NCI-H69 (cell line): ENCODE results near the gene TYW1B.
"Not testable (repeated sequence)": the region's sequence is repeated elsewhere in the genome, so short reads cannot be mapped to it uniquely, and the experiment has no call there.

Source experiments
- DNase-seq: peaks from one replicate; lab custom pipeline; 2025; lab: John Stamatoyannopoulos, UW

TYW1B gene, protein sequence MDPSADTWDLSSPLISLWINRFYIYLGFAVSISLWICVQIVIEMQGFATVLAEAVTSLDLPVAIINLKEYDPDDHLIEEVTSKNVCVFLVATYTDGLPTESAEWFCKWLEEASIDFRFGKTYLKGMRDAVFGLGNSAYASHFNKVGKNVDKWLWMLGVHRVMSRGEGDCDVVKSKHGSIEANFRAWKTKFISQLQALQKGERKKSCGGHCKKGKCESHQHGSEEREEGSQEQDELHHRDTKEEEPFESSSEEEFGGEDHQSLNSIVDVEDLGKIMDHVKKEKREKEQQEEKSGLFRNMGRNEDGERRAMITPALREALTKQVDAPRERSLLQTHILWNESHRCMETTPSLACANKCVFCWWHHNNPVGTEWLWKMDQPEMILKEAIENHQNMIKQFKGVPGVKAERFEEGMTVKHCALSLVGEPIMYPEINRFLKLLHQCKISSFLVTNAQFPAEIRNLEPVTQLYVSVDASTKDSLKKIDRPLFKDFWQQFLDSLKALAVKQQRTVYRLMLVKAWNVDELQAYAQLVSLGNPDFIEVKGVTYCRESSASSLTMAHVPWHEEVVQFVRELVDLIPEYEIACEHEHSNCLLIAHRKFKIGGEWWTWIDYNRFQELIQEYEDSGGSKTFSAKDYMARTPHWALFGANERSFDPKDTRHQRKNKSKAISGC

GRCh38 chr7:72827839-72828591 is at the start of gene TYW1B:
Gene TYW1B, minus strand, starts transcription at chr7:72828200. Its CDS starts 125 bp downstream, at chr7:72828075.
- peak; percentile 99 for DNase-seq

DNA sequence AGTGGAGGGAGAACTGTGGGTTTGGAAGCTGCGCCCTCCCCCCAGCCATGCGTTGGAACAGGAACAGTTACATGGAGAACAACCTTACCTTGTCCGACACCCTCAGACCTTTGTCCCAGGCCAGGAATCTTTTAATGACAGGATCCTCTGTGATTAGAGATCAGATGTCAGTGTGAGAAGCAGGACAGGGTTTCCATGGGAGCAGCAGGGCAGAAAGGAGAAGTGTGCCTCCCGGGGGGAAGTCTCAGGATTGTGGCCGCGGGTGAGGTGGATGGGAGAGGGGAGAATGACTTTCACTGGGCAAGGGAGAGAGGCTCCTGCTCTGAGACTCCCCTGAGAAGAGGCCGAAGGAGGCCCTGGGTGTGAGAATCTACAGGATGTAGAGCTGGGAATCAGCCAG is 39.6 kb upstream of the TYW1B start:
- peak; percentile 2 for DNase-seq

DNA sequence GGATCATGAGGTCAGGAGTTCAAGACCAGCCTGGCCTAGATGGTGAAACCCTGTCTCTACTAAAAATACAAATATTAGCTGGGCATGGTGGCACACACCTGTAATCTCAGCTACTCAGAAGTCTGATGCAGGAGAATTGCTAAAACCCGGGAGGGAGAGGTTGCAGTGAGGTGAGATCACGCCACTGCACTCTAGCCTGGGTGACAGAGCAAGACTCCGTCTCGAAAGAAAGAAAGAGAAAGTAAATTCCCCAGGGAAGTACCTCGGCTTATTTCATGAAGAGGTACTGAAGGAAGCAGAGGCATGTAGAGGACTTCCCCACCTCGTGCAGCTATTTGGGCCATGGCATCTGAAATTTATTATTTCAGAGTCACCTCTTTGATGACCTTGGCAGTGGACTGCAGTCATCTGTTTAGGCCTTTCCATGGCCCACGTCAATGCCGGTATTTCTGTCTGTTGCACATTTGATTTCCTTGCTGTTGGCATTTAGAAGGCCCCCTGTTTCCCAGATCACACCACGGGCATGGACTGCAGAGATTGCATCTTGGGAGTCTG is 30.9 kb upstream of the TYW1B start:
- DNase-seq = not testable (repeated sequence)

DNA sequence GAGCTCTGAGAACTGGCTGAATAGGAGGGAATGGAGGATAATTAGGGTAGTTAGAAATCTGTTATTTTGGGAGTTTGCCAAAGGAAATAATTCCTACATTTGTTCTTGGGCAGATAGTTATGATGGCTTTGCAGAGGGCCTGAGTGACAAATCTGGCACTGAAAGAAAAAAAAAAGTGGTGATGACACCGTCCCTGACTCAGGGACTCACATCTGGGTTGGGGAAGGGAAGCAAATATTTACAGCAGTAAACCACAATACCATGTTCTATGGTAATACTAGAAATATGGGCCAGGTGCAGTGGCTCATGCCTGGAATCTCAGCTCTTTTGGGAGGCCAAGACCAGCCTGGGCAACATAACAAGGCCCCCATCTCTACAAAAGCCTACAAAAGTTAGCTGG is 29.9 kb upstream of the TYW1B start:
- peak; percentile 35 for DNase-seq

DNA sequence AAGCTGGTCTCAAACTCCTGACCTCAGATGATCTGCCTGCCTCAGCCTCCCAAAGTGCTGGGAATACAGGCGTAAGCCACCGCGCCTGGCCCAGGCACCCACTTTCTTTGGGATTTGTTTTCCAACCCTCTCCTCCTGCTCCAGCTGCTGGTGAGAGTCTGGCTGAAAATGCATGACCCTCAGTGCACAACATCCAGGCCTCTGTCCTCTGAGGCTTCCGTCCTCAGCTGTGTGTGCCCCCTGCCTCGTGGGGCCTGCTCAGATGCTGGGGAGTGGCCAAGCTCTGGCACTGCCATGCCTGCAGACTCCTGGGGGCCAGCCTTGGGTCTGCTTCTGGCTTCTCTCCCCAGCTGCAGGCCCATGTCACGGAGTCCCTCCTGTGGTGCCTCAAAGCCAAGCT is 27.3 kb upstream of the TYW1B start:
- DNase-seq = not testable (repeated sequence)

DNA sequence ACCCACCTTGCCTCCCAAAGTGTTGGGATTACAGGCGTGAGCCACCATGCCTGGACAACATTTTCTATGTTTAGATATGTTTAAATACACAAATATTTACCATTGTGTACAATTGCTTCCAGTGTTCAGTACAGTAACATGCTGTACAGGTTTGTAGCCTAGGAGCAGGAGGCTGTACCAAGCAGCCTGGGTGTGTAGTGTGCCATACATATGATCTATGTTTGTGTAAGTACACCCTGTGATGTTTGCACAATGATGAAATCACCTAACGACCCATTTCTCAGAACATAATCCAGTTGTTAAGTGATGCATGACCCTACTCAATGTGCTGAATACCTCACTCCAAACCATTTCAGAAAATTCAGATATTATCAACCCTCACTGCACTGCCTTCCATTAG is 24.9 kb upstream of the TYW1B start:
- DNase-seq = not testable (repeated sequence)

DNA sequence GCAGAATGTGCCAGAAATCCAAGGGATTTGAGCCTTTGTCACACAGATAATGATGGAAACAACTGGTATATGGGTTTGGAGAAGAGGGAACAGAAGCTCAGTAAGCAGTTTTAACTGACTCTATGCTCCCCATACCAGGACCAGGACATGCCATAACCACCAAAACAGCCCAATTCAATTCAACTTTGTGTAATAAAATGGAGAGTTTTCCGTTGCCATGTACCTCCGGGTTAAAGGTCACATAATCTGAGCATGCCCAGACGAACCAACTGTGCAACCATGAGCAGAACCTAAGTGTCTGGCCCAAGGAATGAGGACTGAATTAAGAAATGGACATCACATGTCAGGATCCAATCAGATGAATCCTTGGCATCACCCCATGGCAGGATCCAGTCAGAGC is 22.7 kb upstream of the TYW1B start:
- DNase-seq = not testable (repeated sequence)

GRCh38 chr7:72844146-72844545 is 16.1 kb upstream of the TYW1B start:
- DNase-seq = not testable (repeated sequence)

- not testable (repeated sequence) for DNase-seq
Measured at GRCh38 chr7:72843166-72843565, 15.2 kb upstream of the TYW1B start.

GRCh38 chr7:72840966-72841511 is 13.0 kb upstream of the TYW1B start:
- DNase-seq = not testable (repeated sequence)

- DNase-seq = not testable (repeated sequence)
Measured at GRCh38 chr7:72838315-72838714, 10.3 kb upstream of the TYW1B start.

DNA sequence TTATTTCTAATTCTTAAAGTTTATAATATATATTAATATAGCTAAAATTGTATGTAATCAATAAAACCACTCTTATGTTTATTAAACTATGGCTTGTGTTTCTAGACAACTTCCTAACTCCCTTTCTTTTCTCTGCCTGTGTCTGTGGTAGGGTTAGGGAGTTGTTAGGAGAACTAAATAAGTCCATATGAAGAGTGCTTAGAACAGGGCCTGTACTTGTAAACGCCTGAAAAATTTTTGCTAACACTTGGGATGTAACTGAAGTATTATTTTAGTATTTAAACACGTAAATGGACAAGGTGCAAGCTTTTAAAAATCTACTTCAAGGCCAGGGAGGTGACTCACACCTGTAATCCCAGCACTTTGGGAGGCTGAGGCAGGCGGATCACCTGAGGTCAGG is 9.3 kb upstream of the TYW1B start:
- DNase-seq = not testable (repeated sequence)

- not testable (repeated sequence) for DNase-seq
Measured at GRCh38 chr7:72830567-72830966, 2.6 kb upstream of the TYW1B start.

- peak; percentile 84 for DNase-seq
Measured at GRCh38 chr7:72829687-72830354, 1.8 kb upstream of the TYW1B start.

DNA sequence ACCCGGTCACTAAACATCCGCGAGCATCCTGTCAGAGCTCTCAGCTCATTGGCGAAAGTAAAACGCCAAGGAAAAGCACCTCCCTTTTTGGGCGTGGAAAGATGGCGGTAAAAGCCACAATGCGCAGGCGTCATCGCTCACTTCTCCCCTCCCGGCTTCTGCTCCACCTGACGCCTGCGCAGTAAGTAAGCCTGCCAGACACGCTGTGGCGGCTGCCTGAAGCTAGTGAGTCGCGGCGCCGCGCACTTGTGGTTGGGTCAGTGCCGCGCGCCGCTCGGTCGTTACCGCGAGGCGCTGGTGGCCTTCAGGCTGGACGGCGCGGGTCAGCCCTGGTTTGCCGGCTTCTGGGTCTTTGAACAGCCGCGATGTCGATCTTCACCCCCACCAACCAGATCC is 1.3 kb upstream of the TYW1B start:
- DNase-seq = peak; percentile 99

- peak; percentile 26 for DNase-seq
Measured at GRCh38 chr7:72823765-72824732, 4.0 kb downstream of the TYW1B start.

- DNase-seq = not testable (repeated sequence)
Measured at GRCh38 chr7:72822497-72822896, 5.5 kb downstream of the TYW1B start.

DNA sequence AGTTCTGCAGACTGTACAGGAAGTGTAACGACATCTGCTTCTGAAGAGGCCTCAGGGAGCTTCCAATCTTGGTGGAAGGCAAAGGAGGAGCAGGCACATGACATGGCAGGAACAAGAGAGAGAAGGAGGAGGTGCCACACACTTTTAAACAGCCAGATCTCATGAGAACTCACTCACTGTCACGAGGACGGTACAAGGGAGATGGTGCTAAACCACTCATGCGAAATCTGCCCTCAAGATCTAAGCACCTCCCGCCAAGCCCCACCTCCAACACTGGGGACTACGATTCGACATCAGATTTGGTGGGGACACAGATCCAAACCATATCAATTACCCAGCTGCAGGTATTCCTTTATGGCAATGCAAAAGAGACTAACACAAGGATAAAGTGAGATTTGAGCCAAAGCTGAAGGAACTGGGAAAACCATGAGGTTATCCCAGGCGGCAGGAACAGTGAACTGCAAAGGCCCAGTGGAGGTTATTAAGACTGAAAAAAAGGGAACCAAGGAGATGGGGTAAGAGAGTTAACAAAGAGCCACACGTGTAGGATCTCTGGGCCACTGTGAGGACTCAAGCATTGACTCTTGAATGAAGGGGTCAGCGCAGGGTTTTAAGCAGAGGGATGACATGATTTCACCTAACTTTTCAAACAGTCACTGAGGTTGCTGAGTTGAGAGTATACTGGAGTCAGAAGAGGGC is 9.2 kb downstream of the TYW1B start:
- not testable (repeated sequence) for DNase-seq

GRCh38 chr7:72817661-72818060 is 10.3 kb downstream of the TYW1B start:
- DNase-seq = peak; percentile 64
